GM10847 (cell line): Measurements from ENCODE around the gene WNT11.

ENCODE experiments used
- POLR2A ChIP-seq: IDR thresholded peaks from 2 replicates; pipeline ENCODE4 v1.6.1; 2011; ENCODE audit not compliant: insufficient read length; ENCODE audit errors: extremely low read depth

WNT11 gene

DNA sequence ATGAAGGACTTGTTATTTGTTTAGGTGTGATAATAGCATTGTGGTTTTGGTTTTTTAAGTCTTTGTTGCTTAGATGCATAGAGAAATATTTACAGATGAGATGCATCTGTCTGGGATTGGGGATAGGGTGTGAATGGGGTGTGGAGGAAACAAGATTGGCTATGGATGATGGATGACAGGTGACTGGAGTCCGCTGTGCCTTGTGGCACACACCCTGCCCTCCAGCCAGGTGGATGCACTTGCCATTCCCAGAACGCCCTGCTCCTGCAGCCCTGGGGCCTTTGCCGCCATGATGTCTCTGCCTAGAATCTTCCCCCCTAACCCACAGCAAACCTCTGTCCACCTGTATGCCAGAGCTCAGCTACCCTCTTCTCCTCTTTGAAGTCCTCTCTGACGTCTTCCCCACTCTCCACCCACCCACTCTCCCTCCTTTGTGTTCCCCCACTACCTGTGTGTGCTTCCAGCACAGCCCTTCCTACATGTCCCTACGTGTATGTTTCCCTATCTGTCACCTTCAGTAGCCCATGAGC lies 54.7 kb downstream of the WNT11 start:
- no peak for TF ChIP-seq POLR2A

DNA sequence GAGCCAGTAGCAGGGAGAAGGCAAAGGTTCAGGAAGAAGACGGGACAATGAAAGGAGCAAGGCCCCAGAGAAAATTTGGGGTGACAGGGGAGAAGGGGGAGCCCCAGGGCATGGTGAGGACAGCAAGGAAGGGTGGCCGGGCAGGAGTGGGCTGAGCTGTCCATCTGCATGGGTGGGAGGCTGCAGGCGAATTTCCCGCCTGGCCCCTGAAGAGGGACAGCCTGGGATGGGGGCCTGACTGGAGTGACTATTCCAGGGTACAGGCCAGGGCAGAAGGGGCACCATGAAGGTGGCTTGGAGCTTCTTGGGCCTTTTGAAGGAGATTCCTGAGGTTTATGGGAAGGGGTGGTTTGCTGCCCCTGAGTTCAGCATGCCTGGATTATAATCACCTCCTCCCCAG lies 56.2 kb downstream of the WNT11 start:
- no peak for TF ChIP-seq POLR2A

- TF ChIP-seq POLR2A, result no peak
These were observed 56.6 kb downstream of the WNT11 start for GRCh38 chr11:76149713-76150112.

DNA sequence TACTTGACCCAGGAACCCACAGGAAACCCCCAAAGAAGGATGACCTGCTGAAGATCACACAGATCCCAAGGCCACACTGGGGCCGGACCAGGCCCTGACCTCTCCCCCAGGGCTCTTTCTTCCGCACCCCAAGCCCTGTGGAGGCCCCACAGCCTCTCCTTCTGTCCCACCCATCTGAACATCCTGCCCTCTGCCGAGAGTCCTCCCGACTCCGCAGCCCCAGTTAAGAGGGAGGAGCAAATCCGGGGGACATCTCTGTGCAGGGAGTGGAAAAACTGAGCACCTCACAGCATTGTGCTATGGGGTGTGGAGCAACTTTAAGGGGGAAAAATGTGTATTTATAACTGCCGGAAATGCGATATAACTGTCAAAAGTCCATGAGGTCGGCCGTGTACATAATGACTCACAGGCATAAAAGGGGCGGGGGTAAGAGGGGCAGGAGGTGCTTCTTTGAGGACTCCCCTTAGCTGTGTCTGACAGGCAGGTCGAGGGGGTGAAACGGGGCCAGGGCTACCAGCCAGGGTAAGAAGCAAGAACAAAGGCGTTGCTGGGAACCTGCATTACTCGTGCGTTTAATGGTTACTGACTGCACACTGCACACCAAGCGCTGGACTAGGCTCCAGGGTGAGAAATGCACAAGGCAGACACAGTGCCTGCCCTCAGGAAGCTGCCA lies 57.2 kb downstream of the WNT11 start:
- TF ChIP-seq POLR2A, result no peak

DNA sequence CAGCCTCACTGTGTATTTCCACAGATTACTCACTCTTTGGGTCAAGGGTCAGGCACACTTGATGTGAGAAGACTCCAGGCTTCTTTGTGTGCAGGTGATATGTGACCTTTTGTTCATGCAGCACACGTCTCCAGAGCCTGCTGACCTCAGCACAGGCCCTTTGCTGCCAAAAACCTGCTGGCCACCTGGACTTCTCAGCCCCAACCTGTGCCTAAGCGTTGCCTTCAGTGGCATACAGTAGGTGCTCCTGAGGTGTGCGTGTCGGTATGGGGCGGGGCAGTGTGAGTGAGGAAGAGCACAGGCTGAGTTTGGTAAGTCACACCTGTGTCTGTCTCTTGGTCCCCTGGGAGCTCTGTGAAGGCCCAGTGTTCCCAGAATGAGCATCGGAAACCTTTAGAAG lies 58.1 kb downstream of the WNT11 start:
- TF ChIP-seq POLR2A, result no peak

- no peak for TF ChIP-seq POLR2A
These were observed 59.1 kb downstream of the WNT11 start for GRCh38 chr11:76147106-76147740.

DNA sequence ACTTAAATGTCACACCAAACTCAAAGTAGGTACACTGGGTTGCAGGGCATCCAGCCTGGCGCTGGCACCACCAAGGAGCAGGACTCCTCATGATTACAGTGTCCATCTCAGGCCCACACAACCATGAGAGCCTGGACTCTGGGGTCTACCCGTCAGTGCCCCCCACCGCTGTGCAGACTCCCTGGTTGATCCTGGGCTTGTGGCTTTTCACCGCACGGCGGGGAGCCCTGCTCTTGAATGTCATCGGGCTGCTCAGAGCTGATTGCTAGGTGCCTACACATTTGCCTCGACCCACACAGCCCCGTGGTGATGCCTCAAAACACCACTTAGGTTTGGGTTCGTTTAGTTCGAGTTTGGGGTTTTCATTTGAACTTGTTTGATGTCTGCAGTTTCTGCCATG lies 63.0 kb downstream of the WNT11 start:
- TF ChIP-seq POLR2A, result no peak

- no peak for TF ChIP-seq POLR2A
These were observed 64.3 kb downstream of the WNT11 start for GRCh38 chr11:76141901-76142588.

DNA sequence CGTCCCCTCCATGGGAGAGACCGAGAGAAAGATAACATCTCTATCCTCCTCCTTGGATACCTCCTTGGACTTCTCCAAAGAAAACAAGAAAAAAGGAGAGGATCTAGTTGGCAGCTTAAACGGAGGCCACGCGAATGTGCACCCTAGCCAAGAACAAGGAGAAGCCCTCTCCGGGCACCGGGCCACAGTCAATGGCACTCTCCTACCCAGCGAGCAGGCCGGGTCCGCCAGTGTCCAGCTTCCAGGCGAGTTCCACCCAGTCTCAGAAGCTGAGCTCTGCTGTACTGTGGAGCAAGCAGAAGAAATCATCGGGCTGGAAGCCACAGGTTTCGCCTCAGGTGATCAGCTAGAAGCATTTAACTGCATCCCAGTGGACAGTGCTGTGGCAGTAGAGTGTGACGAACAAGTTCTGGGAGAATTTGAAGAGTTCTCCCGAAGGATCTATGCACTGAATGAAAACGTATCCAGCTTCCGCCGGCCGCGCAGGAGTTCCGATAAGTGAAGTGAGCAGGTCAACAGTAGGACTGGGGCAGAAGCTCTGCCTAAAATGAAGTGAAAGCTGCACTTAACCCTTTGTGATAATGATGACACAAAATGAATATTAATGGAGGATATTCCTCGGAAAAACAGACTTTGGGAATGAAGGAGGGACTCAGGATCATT lies 65.3 kb downstream of the WNT11 start:
- TF ChIP-seq POLR2A, result no peak

GRCh38 chr11:76139314-76139713 lies 67.0 kb downstream of the WNT11 start:
- no peak for TF ChIP-seq POLR2A
